ENCODE measurements around the gene LRRC55. TPM values are rescaled to one million over a fixed set of nuclear protein-coding genes. Genes with fewer than 3 reads are reported as not detected.

The LRRC55 gene
- total RNA-seq, 6 donors from 2014 or later: 0.10 to 0.11 TPM; not detected in 4

DNA sequence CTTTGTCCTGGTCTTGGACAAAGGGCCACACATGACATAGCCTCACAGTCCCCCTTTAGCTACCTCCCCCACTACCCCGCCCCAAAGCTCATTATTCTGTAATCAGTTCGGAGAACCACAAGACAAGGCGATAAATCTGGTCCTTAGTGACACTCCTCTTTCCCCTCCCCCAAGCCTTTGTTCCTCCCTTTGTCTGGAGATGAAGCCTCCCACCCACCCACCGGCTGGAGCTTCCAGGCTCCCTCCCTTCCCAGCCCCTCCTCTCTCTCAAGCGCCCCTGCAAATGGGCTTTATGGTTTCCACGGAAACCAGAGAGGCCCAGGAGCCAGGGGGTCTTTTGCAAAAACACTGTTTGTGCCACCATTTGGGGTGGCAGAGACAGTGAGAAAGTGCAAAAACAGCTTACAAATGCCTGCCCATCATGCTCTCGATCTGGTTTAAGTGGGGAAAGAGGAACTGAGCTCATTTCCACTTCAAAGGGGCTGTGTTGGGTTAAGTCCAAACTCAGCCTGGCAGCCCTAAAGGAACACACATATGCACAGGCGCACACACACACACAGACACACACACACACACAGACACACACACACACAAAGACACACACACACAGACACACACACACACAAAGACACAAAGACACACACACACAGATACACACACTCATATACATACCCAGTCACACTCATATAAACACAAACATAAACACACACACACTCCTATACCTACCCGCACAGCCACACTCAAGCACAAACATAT lies 31.8 kb downstream of the LRRC55 start:
- no peak overlapping the region for H3K4me3 ChIP-seq
- DNase-seq: no peak
- 18 to 24% methylated on average over 9 of the region's 9 CpGs for WGBS, 2 donors
- H3K27ac ChIP-seq: peak overlapping the region in 3 of 4 donors; percentile 46 to 69 (median 50)
- H3K4me1 ChIP-seq: peaks cover 11 to 21% (median 15%) of the 10 kb centered on the region in 4 donors
- no peak for TF ChIP-seq CTCF (IDR thresholded peaks at IDR 0.05)
- TF ChIP-seq POLR2A (IDR thresholded peaks at IDR 0.05): no peak
- no peak for TF ChIP-seq EP300 (IDR thresholded peaks at IDR 0.05)
- no peak for TF ChIP-seq POLR2AphosphoS5 (IDR thresholded peaks at IDR 0.05)
- H3K36me3 ChIP-seq: no peaks in the 10 kb centered on the region
- H3K9me3 ChIP-seq: no peaks in the 10 kb centered on the region
- H3K27me3 ChIP-seq: no peaks in the 10 kb centered on the region
- ATAC-seq (ENCODE audit: low FRiP score in 2 of 2): peak; percentile 20 to 54

- TF ChIP-seq CTCF (IDR thresholded peaks at IDR 0.05): no peak
- no peak for TF ChIP-seq EP300 (IDR thresholded peaks at IDR 0.05)
- TF ChIP-seq POLR2A (IDR thresholded peaks at IDR 0.05): no peak
- no peak for TF ChIP-seq POLR2AphosphoS5 (IDR thresholded peaks at IDR 0.05)
- Histone ChIP-seq H3K4me1 (peaks cover 12 to 21% (median 17%) of the 10 kb centered on the region in 4 donors), H3K4me3 (no peak overlapping the region), H3K27ac (no peak overlapping the region), H3K36me3 (no peaks in the 10 kb centered on the region), H3K27me3 (no peaks in the 10 kb centered on the region), H3K9me3 (no peaks in the 10 kb centered on the region)
- DNase-seq (no peak), ATAC-seq (ENCODE audit: low FRiP score in 2 of 2) (peak in 1 of 2 donors; percentile 34)
- 58 to 78% methylated on average over 2 of the region's 2 CpGs for WGBS, 2 donors
Observed at GRCh38 chr11:57214098-57214417, 32.3 kb downstream of the LRRC55 start.

DNA sequence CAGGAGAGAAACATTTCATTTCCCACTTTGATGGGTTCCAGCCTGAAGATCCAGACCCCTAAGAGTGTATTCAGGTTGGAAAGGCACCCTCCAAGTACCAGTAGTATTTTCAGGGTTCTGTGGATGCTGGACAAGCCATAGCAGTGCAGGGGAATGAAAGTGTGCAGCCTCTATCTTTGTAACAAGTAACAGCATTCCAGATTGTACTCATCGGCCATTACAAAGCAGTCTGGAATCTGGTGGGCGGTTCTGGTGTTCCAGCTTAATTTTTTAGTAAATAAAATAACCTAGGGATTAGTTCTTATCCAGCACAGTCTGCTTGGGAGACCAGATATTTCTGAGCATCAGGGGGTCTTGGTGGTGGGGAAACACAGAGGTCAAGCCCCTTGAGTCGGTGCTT lies 32.7 kb downstream of the LRRC55 start:
- peaks cover 12 to 24% (median 21%) of the 10 kb centered on the region in 4 donors for H3K4me1 ChIP-seq
- TF ChIP-seq POLR2AphosphoS5 (IDR thresholded peaks at IDR 0.05) (no peak), EP300 (IDR thresholded peaks at IDR 0.05) (no peak)
- DNase-seq (no peak), ATAC-seq (ENCODE audit: low FRiP score in 2 of 2) (peak; percentile 5 to 77)
- 45 to 59% methylated on average over 3 of the region's 3 CpGs for WGBS, 2 donors
- H3K36me3 ChIP-seq: no peaks in the 10 kb centered on the region
- no peak overlapping the region for H3K4me3 ChIP-seq
- H3K9me3 ChIP-seq: no peaks in the 10 kb centered on the region
- no peaks in the 10 kb centered on the region for H3K27me3 ChIP-seq
- no peak overlapping the region for H3K27ac ChIP-seq

DNA sequence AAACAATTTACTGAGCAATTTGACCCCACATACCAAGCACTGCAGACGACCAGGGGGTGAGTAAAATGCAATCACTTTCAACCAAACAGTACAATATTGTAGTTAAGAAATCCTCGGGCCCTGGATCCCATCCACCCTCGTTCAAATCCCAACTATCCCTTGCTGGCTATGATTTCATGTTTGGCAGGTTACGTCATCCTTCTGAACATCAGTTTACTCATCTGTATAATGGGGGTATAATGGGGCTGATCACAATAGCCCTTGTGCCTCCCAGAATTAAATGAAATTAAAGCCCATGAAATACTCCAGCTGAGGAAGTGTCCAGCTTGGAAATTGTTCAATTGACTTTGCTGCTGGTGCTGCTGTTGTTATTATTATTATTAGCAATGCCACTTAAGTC lies 34.7 kb downstream of the LRRC55 start:
- peaks cover 12 to 24% (median 20%) of the 10 kb centered on the region in 4 donors for H3K4me1 ChIP-seq
- no peaks in the 10 kb centered on the region for H3K9me3 ChIP-seq
- DNase-seq (no peak), ATAC-seq (ENCODE audit: low FRiP score in 2 of 2) (no peak)
- H3K27ac ChIP-seq: no peak overlapping the region
- H3K36me3 ChIP-seq: no peaks in the 10 kb centered on the region
- WGBS, 2 donors: 82 to 85% methylated on average over 4 of the region's 4 CpGs
- no peak overlapping the region for H3K4me3 ChIP-seq
- H3K27me3 ChIP-seq: no peaks in the 10 kb centered on the region
- TF ChIP-seq CTCF (IDR thresholded peaks at IDR 0.05): no peak
- no peak for TF ChIP-seq EP300 (IDR thresholded peaks at IDR 0.05)
- TF ChIP-seq POLR2AphosphoS5 (IDR thresholded peaks at IDR 0.05): no peak
- no peak for TF ChIP-seq POLR2A (IDR thresholded peaks at IDR 0.05)

DNA sequence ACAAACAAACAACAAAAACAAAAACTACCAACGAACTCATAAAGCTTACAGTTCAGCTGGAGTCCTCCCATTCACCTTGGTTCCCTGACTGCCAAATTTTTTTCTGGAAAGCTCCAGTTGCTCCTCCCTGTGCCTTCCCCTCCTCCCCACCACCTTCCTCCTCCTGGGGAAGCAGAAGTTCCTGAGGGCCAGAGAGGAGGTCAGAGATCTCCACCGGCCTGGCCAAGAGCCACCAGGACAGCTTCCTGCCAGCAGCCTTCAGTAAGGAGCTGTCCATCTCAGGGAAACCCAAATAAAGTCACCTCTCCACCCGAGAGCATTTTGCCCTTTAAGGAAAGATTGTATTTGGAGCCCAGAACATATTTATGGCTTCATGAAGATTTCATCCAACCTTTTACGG lies 35.3 kb downstream of the LRRC55 start:
- H3K27ac ChIP-seq: no peak overlapping the region
- no peaks in the 10 kb centered on the region for H3K36me3 ChIP-seq
- H3K9me3 ChIP-seq: no peaks in the 10 kb centered on the region
- no peak for TF ChIP-seq CTCF (IDR thresholded peaks at IDR 0.05)
- no peak for TF ChIP-seq POLR2A (IDR thresholded peaks at IDR 0.05)
- 52 to 60% methylated on average over 4 of the region's 4 CpGs for WGBS, 2 donors
- no peak overlapping the region for H3K4me3 ChIP-seq
- H3K27me3 ChIP-seq: no peaks in the 10 kb centered on the region
- DNase-seq (no peak), ATAC-seq (ENCODE audit: low FRiP score in 2 of 2) (no peak)
- peaks cover 12 to 24% (median 20%) of the 10 kb centered on the region in 4 donors for H3K4me1 ChIP-seq

Measured in upper lobe of left lung (tissue), 6 donors.